HG03135 (cell line): Measurements from ENCODE around the gene KIFC1.

ENCODE experiments used
- ATAC-seq: cut with Tn5 transposase; IDR thresholded peaks from one replicate; pipeline ENCODE4 v1.9.1; 2021; ENCODE audit warnings: mild to moderate bottlenecking, moderate library complexity; ENCODE audit not compliant: unreplicated experiment

KIFC1 gene

GRCh38 chr6:33410050-33410710 lies 18.6 kb downstream of the KIFC1 start:
- peak; percentile 69 for ATAC-seq

DNA sequence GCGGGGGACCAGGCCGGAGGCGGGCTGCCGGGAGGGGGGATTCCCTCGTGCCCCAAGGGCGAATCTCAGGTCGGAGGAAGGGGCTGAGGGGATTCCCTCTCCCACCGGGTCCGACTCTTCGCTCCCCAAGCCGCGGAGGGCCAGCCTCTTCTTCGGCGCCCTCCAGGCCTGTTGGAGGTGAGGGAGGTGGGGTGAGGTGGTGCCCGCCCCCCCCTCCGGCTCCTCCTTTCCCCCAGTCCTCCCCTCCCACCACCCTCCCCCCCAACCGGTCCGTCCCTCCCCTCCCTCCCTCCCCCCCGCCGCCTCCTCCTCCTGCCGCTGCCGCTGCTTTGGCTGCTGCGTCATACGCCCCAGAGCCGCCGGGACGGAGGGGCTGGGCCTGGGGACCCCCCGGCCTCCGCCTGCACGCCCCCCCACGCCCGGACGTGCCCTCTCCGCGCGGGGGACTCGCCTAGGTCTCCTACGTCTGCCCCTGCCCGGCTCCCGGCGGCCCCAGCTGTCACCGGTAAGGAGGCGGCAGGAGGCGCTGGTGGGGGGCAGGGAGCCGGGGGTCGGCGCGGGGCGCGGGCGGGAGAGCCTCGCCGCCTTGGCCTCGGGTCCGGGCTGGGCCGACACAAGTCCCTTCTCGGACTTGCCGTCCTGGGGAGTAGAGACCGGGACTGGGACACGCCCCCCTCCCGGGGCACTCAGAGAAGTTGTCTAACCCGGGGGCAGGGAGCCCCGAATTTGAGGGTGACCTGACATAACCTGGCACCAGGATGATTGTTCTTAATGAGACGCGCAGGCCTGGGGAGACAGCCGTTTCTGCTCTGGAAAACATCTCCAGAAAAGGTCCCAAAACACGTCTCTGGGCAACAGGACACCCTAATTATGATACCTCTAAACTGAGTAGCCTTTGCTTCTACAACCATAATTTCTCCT lies 19.3 kb downstream of the KIFC1 start, which contains the start of gene PHF1:
PHF1 (plus strand) TSS at position 304 of the 921 bp plus-strand sequence. CDS start 1,250 bp downstream, outside the sequence.
- peak; percentile 38 for ATAC-seq

- ATAC-seq, result no peak
These were observed 20.0 kb downstream of the KIFC1 start for GRCh38 chr6:33411632-33412005.

DNA sequence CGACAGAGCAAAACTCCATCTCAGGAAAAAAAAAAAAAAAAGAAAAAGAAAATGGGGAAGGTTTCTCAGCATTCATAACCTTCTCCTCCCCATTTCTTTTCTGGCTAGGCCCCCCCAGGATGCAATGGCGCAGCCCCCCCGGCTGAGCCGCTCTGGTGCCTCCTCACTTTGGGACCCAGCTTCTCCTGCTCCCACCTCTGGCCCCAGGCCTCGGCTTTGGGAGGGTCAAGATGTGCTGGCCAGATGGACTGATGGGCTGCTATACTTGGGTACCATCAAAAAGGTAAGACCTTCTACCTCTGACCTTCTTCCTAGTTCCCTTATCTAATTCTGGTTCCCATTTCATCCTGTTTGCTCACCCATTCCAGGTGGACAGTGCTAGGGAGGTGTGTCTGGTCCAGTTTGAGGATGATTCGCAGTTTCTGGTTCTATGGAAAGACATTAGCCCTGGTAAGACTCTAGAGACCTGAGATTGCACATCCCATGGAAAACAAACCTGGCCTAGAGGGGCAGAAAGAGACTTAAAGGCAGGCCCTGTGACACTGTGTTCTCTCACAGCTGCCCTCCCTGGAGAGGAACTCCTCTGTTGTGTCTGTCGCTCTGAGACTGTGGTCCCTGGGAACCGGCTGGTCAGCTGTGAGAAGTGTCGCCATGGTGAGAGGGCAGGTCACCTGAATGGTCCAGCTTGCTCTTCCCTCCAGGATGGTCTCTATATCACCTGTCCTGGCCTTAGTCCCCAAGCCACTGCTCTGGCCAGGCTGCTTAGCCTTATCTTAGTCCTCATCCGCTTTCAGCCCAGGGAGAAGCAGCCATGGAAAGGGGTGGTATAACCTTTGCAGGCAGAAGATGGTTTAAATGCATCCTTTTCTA lies 20.8 kb downstream of the KIFC1 start:
- no peak for ATAC-seq

GRCh38 chr6:33413241-33414120 lies 21.9 kb downstream of the KIFC1 start:
- ATAC-seq, result no peak

GRCh38 chr6:33414592-33415271 lies 23.1 kb downstream of the KIFC1 start:
- ATAC-seq, result no peak

DNA sequence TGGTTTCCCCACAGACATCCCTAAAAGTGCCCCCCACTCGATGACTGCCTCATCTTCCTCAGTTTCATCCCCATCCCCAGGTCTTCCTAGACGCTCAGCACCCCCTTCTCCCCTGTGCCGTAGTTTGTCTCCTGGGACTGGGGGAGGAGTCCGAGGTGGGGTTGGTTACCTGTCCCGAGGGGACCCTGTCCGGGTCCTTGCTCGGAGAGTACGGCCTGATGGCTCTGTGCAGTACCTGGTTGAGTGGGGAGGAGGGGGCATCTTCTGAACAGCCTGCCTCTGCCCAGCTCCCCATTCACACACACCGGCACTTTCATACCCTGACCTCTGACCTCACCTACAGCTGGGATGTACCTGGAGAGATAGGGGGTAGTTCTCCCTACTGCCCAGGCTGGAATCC lies 24.2 kb downstream of the KIFC1 start:
- ATAC-seq, result no peak

- ATAC-seq, result no peak
These were observed 24.9 kb downstream of the KIFC1 start for GRCh38 chr6:33416386-33417127.

- peak; percentile 1 for ATAC-seq
These were observed 25.7 kb downstream of the KIFC1 start for GRCh38 chr6:33417128-33417902.

DNA sequence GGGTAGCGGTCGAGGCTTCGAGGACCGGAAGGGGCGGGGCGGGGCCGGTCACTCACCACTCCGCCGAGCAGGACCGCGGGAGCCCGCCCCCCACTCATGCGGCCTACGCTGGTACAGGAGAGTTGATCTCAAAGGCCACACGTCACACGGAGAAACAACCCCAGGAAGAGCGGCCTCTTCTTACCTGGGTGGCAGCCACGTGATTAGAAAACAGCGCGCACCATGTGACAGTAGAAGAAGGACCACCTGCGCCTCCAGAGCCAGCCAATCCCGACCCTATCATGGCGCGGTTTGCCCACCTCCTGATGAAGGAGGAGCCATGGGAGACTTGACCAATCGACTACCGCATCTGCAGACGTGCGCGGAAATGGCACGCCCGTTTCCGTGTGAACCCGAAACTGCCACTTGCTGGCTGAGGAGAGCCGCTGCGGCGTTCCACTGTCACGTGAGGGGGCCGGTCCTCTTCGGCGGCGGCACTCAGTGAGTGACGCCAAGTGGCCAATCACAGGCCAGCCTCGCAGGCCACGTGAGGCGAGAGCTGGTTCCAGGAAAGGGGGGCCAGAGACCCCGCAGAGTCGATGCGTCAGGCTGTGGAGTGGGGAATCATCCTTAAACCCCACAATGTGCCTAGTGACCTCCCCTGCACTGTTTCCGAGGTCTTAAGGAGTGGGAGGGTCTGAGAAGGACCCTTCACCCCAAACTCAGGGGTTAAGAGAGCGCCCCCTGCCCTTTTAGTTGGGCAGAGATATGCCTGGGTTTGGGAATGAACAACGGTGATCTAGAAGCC lies 26.5 kb downstream of the KIFC1 start, which contains the start of gene CUTA:
CUTA (minus strand) TSS at position 205 of the 787 bp plus-strand sequence; CDS start at position 98, 107 bp downstream.
- ATAC-seq, result peak; percentile 85

DNA sequence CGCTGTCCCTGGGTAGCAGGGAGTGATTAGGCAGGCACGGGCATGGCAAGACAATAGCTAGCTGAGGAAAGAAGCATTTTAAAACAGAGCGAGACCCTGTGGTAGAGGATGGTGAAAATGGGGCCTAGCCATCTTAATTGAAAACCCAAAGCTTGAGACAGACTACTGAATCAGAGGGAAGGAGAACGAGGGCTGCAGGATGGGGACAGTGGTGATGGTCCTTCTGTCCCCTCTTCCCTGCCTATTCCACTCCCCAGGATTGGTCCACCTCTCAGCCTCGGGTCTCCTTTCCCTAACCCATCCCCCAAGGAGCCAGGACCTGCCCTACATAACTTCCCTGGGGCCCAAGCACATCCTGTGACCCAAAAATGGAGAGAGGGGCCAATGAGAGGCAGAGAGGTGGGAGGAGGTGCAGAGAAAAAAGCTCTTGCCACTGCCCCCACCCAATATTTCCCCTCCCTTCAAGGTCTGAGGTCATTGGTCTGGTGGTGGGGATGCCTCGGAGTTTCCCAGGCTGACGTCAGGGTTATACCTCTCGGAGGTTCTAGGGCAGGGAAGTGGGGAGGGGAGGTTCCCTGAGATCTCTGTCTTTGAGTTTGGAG lies 27.2 kb downstream of the KIFC1 start:
- no peak for ATAC-seq

GRCh38 chr6:33419580-33420490 lies 28.2 kb downstream of the KIFC1 start, which contains the start of gene SYNGAP1:
Gene SYNGAP1, plus strand, starts transcription at chr6:33420065. Its CDS starts 200 bp downstream, at chr6:33420265.
- ATAC-seq, result no peak

DNA sequence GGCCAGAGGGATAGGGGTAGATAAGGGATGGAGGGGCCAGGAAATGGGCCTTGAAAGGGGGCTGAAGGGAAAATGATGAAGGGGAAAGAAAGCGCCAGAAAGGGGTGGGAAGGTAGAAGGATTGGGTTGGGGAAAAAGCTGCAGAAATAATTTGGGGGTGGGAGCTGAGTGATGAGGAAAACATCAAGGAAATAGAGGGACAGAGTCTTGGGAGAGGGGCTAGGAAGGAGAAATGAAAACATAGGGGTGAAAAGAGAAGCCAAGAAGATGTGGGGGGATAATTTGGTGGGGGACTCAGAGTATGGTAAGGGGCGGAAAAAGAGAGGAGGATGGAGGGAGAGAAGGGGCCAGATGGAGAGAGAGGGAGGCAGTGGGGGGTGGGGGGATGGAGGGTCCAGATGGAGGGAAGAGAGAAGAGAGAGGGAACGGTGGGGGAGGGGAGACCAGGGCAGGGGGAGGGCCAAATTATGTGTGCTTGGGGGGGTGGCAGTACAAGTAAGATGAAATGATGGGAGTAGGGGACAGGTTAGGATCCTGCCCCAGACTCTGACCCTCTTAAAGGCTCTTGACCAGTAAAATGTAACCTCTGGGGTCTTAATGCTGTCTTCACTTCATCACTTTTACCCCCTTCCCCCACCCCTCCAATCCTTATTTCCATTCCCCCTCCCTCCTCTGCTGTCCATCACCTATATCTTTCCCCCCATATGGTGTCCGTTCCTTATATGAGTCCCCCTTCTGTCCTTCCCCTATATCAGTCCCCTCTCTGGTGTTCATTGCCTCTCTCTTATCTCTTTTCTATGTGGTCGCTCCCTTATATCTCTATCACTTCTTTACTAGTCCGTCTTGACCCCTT lies 29.1 kb downstream of the KIFC1 start:
- no peak for ATAC-seq

GRCh38 chr6:33421344-33421643 lies 29.7 kb downstream of the KIFC1 start:
- ATAC-seq, result no peak

- no peak for ATAC-seq
These were observed 32.2 kb downstream of the KIFC1 start for GRCh38 chr6:33423777-33424176.
